Panc1 (cell line): ENCODE results near the gene CBX7. TPM values are rescaled to one million over a fixed set of nuclear protein-coding genes. Genes with fewer than 3 reads are reported as not detected.
A peak's percentile ranks its signal among the peaks of the same experiment; 100 is the strongest.

Source experiments
- ATAC-seq: fragments of 200-7000 bp; cut with Tn5 transposase; 2 replicates; pipeline ENCODE4 v1.9.1; 2020; ENCODE audit warnings: mild to moderate bottlenecking, moderate library complexity
- BruUV-seq: library from RNA; stranded (reverse); fragments of 400-500 nt; replicated peaks from 2 replicates; lab custom pipeline; 2021; lab: Mats Ljungman, UMichigan
- CTCF ChIA-PET: fragments of 300-600 bp; sonication (Branson Sonifier 250); formaldehyde crosslinking; loops from one replicate; lab custom pipeline; 2022; ENCODE audit warnings: antibody characterized with exemption; lab: Charles Lee
- POLR2A ChIA-PET: fragments of 300-600 bp; sonication (Branson Sonifier 250); formaldehyde crosslinking; loops from one replicate; lab custom pipeline; 2022; ENCODE audit warnings: antibody characterized with exemption; lab: Charles Lee
- DNase-seq: peaks from one replicate; pipeline ENCODE4 v3.0.0-alpha.2; 2010; ENCODE audit warnings: low read depth, low spot score
- H3K27ac ChIP-seq: 2 replicates; pipeline ENCODE4 v1.5.1; 2011; ENCODE audit warnings: mild to moderate bottlenecking, low read length, inconsistent platforms
- H3K27me3 ChIP-seq: fragments of 200-500 bp; sonication (Bioruptor generic); 2 replicates; pipeline ENCODE4 v1.6.0; 2014; ENCODE audit warnings: low read length, inconsistent platforms; ENCODE audit not compliant: control insufficient read depth, insufficient read depth
- H3K36me3 ChIP-seq: fragments of 200-500 bp; sonication (Bioruptor generic); 2 replicates; pipeline ENCODE4 v1.5.1; 2014; ENCODE audit warnings: inconsistent platforms, mild to moderate bottlenecking, low read length, moderate library complexity; ENCODE audit not compliant: control insufficient read depth, insufficient read depth
- H3K4me1 ChIP-seq: 2 replicates; pipeline ENCODE4 v1.5.1; 2011; ENCODE audit warnings: inconsistent platforms, mild to moderate bottlenecking, low read length, moderate library complexity; ENCODE audit not compliant: control insufficient read depth, insufficient read depth
- H3K4me3 ChIP-seq, 2 experiments: 2 replicates each; pipeline ENCODE4 v1.5.1; 2011 to 2012; ENCODE audit warnings: low read depth in 2 of 2, low read length in 2 of 2, mild to moderate bottlenecking in 2 of 2, inconsistent platforms in 1 of 2, moderate library complexity in 1 of 2
- H3K9me3 ChIP-seq: fragments of 200-500 bp; sonication (Bioruptor generic); 2 replicates; pipeline ENCODE4 v1.5.1; 2014; ENCODE audit warnings: low read depth, mild to moderate bottlenecking, inconsistent platforms, low read length, moderate library complexity; ENCODE audit not compliant: control insufficient read depth, insufficient read depth
- CTCF ChIP-seq: fragments of 450-650 bp; IDR thresholded peaks from 2 replicates; pipeline ENCODE4 v1.5.1; 2017; ENCODE audit warnings: mild to moderate bottlenecking
- POLR2AphosphoS5 ChIP-seq: IDR thresholded peaks from 2 replicates; pipeline ENCODE4 v1.6.1; 2012; ENCODE audit warnings: mild to moderate bottlenecking, low read depth, low read length, moderate library complexity
- REST ChIP-seq, 2 experiments: IDR thresholded peaks; 2 replicates each; pipeline ENCODE4 v1.6.1; 2011 to 2012; ENCODE audit warnings: low read depth in 2 of 2, control low read depth in 1 of 2, low read length in 1 of 2, mild to moderate bottlenecking in 1 of 2, moderate library complexity in 1 of 2; ENCODE audit not compliant: insufficient read depth in 1 of 2
- SIN3A ChIP-seq: IDR thresholded peaks from 2 replicates; pipeline ENCODE4 v1.6.1; 2012; ENCODE audit warnings: low read depth, mild to moderate bottlenecking, low read length, moderate library complexity, borderline replicate concordance; ENCODE audit not compliant: insufficient read depth
- TCF7L2 ChIP-seq: IDR thresholded peaks from 2 replicates; pipeline ENCODE4 v1.6.1; 2011; ENCODE audit warnings: mild to moderate bottlenecking, low read depth, low read length, inconsistent platforms
- in situ Hi-C: cut with HindIII; loops from 2 replicates; pipeline ENCODE4 v1.10.0; 2016; ENCODE audit warnings: low sequenced_read_pairs, low pct_unique_long_range_greater_than_20kb
- intact Hi-C: fragments of 100-400 bp; cut with micrococcal nuclease; formaldehyde crosslinking; loops from one replicate; pipeline ENCODE4 v1.10.0; 2022; ENCODE audit not compliant: unreplicated experiment
- total RNA-seq: library from RNA; stranded (reverse); gene quantifications from one replicate; pipeline ENCODE4 v1.2.1, GENCODE V29; 2021; ENCODE audit not compliant: unreplicated experiment

Gene CBX7
- total RNA-seq, 1 experiment from 2014 or later = 14.5 TPM

DNA sequence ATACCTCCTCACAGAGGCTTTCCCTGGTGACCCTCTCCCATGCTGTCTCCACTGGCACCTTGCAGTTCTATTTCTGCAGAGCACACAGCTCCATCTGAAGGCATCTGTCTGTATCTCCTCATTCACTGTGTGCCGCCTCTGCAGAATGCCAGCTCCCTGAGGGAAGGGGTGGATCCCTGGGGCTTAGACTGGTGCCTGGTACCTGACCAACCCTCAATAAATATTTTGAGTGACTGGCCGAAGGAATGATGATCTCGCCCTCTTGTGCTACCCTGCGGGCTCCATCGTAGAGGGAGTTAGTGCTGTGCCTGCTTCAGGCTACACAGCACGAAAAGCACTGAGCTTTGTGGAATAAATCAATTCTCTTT, 1.6 kb downstream of the CBX7 start:
- intact Hi-C loops = no loop called here
- Histone ChIP-seq H3K9me3 (no peaks in the 10 kb centered on the region), H3K27ac (peak overlapping the region; percentile 34), H3K36me3 (no peaks in the 10 kb centered on the region; the same call in 1 of the 2 replicates), H3K27me3 (no peaks in the 10 kb centered on the region), H3K4me1 (peaks cover 19% of the 10 kb centered on the region), H3K4me3 (no peak overlapping the region)
- ChIA-PET POLR2A (no interaction called here), CTCF (interaction anchor here (0.5 kb wide), 1 partner anchor 25 kb away, joined by 3 read pairs; no protein-coding TSS in a partner anchor)
- ATAC-seq = no peak
- in situ Hi-C loops = no loop called here
- BruUV-seq = no TSS peak
- DNase-seq = no peak
- no peak for TF ChIP-seq TCF7L2

DNA sequence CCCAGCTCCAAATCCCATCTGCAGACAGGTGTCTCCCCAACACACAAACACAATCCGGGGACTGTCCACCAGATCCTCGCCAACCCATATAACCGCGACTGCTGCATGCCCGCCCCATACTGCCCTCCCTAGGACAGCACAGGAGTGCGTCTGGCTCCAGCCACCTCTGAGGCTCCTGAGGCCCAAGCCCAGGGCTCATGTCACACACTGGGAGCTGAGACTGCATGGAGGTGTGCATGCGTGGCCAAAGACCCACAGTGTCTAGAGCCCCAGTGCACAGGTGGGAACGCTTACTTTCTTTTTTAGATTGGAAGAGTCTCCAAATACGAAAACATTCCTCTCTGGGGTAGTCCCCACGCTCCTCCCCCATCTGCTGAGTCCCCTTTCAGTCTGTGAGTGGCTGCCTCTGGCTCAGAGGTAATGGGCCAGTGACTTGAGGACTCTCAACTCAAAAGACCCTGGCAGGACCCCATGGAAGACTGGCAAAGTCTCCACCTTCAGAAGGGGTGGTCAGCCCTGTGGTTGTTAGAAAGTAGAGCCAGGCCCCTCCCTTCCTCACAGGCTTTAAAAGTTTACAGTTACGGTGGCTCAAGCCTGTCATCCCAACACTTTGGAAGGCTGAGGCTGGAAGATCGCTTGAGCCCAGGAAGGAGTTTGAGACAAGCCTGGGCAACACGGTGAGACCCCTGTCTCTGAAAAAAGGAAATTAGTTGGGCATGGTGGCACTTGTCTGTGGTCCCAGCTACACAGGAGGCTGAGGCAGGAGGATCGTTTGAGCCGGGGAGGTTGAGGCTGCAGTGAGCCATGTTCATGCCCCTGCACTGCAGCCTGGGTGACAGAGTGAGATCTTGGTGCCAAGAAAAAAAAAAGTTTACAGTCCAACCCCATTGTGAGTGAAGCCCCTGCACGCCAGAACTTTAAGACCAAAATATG, 2.3 kb downstream of the CBX7 start:
- in situ Hi-C loops = no loop called here
- DNase-seq (no peak), ATAC-seq (no peak)
- Histone ChIP-seq H3K9me3 (no peaks in the 10 kb centered on the region), H3K4me1 (peaks cover 19% of the 10 kb centered on the region), H3K4me3 (no peak overlapping the region), H3K27ac (peak overlapping the region; percentile 17; the same call in 1 of the 2 replicates), H3K27me3 (no peaks in the 10 kb centered on the region), H3K36me3 (no peaks in the 10 kb centered on the region; the same call in 1 of the 2 replicates)
- BruUV-seq = no TSS peak
- ChIA-PET POLR2A (no interaction called here), CTCF (interaction anchor here (0.5 kb wide), 1 partner anchor 25 kb away, joined by 3 read pairs; no protein-coding TSS in a partner anchor)
- TF ChIP-seq TCF7L2 = no peak
- TF ChIP-seq REST (IDR thresholded peaks at IDR 0.05; ENCODE audit: insufficient read depth in 1 of 2, low read depth in 2 of 2, low read length in 1 of 2) = no peak
- TF ChIP-seq CTCF = no peak; the same call in 1 of the 2 replicates
- TF ChIP-seq POLR2AphosphoS5 = no peak
- TF ChIP-seq SIN3A = no peak
- intact Hi-C loops = no loop called here
